Kidney epithelial cell (primary cell): ENCODE measurements around the gene ABCC8. TPM values are rescaled to one million over a fixed set of nuclear protein-coding genes. Genes with fewer than 3 reads are reported as not detected.

ENCODE experiments used
- DNase-seq: peaks from one replicate; pipeline ENCODE4 v3.0.0-alpha.2; 2010; ENCODE audit warnings: low read depth
- H3K27me3 ChIP-seq: 2 replicates; pipeline ENCODE4 v1.6.0; 2011; ENCODE audit warnings: low read length; ENCODE audit not compliant: control insufficient read depth, insufficient read depth
- H3K36me3 ChIP-seq: 2 replicates; pipeline ENCODE4 v1.5.1; 2011; ENCODE audit warnings: low read length; ENCODE audit not compliant: control insufficient read depth, insufficient read depth
- H3K4me3 ChIP-seq: 2 replicates; pipeline ENCODE4 v1.5.1; 2011; ENCODE audit warnings: low read depth, mild to moderate bottlenecking, control low read depth, low read length
- total RNA-seq: library from RNA; depleted of rRNA; stranded (reverse); fragments of >200 nt; gene quantifications from 2 replicates; pipeline ENCODE4 v1.2.3, GENCODE V29; 2015
- TF ChIP-seq, protein P1 (sequence below): IDR thresholded peaks from 2 replicates; pipeline ENCODE4 v1.5.1; 2011; ENCODE audit warnings: mild to moderate bottlenecking, moderate library complexity, low read length, control low read depth, inconsistent platforms; ENCODE audit not compliant: insufficient read depth, poor library complexity, severe bottlenecking

Gene ABCC8
- total RNA-seq, 1 donor from 2014 or later, result not detected

DNA sequence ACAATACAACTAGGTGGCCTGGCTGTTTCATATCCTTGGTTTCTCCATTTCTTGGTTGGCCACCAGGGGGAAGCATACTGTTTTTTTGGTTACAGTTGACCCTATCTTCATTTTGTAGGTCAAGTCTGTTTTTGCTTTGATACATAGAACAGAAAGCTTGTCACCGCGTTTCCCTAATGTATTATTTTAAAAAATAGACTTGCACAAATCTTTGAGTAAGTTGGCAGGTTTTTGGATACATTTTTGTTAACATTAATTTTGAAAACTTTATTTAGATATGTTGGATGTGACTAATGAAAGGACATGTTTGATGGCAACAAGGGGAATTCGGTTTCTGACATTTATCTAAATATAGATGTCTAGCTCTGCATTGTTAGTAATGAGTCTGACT lies 122.0 kb downstream of the ABCC8 start:
- Histone ChIP-seq H3K27me3 (peaks cover 3% of the 10 kb centered on the region), H3K4me3 (no peak overlapping the region), H3K36me3 (no peaks in the 10 kb centered on the region)
- no peak for DNase-seq
- TF ChIP-seq, protein P1, sequence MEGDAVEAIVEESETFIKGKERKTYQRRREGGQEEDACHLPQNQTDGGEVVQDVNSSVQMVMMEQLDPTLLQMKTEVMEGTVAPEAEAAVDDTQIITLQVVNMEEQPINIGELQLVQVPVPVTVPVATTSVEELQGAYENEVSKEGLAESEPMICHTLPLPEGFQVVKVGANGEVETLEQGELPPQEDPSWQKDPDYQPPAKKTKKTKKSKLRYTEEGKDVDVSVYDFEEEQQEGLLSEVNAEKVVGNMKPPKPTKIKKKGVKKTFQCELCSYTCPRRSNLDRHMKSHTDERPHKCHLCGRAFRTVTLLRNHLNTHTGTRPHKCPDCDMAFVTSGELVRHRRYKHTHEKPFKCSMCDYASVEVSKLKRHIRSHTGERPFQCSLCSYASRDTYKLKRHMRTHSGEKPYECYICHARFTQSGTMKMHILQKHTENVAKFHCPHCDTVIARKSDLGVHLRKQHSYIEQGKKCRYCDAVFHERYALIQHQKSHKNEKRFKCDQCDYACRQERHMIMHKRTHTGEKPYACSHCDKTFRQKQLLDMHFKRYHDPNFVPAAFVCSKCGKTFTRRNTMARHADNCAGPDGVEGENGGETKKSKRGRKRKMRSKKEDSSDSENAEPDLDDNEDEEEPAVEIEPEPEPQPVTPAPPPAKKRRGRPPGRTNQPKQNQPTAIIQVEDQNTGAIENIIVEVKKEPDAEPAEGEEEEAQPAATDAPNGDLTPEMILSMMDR, result peak; percentile 57

DNA sequence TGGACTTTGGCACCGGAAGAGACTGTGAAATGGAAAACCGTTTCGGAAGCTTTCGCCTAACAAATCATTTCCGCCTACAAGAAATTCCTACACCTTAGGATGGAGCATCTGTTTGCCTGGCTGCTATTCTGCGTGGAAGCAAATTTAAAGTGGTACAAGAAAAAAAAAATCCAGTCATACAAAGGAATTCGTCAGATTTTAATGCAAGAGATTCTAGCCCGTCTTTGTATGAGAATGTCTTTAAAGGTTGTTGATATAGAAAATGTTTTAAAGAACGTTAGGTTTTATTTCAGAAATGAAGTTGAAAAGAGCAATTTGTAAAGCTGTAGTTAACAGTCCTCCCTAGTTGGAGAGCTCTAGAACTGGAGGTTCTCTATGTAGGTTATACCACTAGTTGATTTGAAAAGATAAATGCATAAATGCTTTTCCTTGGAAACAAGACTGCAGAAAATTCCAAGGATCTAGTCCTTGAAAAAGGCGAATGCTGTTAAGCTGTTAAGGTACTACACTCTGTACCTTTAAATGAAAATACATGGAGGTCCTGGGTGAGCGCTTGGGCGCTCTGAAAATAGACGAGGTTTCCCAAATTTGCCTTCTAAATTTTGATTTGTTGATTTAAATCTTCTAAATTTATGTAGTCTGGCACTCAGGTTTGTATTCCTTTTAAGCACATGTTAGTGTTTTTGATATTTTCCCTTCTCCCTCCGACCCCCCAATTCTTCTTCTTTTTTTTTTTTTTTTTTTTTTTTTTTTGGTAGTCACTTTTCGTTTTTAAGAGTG lies 122.6 kb downstream of the ABCC8 start:
- peaks cover 3% of the 10 kb centered on the region for H3K27me3 ChIP-seq
- no peak for DNase-seq
- H3K36me3 ChIP-seq, result no peaks in the 10 kb centered on the region
- peak overlapping the region; percentile 58 for H3K4me3 ChIP-seq
- TF ChIP-seq, protein P1, result no peak

DNA sequence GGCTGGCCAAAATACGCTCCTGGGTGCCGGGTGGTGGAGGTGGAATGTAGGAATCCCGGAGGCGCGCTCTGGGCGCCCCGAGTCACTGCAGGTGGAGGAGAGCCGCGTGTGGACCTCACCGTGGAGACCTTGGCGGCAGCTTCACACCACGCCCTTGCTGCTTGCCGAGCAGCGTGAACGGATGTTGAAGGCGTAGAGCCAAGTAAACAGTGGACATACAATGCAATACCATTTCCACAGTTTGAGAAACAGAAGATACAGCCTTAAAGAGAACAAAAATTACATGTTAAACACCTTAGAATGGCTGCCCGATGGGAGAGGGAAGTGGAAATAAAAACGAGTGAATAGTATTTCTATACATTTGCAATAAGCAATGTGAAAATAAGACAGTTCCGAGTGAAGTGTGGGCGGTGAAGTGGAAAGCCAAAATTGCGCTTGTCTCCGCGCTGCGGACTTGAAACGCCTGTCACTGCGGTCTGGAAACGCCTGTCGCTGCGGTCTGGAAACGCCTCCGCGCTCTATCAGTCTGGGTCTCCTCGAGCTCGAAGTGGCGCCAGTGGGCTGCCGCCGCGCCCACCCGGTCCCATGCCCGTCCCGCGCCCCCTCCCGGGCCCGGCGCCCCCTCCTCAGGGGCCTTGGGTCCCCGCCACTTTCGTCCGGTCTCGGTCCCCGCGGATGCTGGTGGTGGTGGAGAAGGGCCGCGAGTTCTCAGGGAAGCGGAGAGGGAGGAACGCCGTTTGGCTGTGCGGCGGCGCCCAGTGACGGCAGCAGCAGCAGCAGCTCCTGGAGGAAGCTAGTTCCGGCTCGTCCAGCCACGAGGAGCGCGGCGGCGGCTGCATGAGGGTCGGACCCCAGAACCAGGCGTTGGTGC lies 123.5 kb downstream of the ABCC8 start:
- peak; percentile 12 for DNase-seq
- H3K27me3 ChIP-seq, result peaks cover 3% of the 10 kb centered on the region
- H3K36me3 ChIP-seq, result no peaks in the 10 kb centered on the region
- H3K4me3 ChIP-seq, result peak overlapping the region; percentile 58
- TF ChIP-seq, protein P1, result no peak

- H3K36me3 ChIP-seq, result no peaks in the 10 kb centered on the region
- H3K4me3 ChIP-seq, result peak within 1 kb of the TSS; percentile 58
- DNase-seq, result peak; percentile 10
- TF ChIP-seq, protein P1, result no peak
- H3K27me3 ChIP-seq, result peaks cover 3% of the 10 kb centered on the region
These were observed 125.0 kb downstream of the ABCC8 start, which contains the start of gene NCR3LG1 for GRCh38 chr11:17351510-17352176. Gene NCR3LG1, plus strand, starts transcription at chr11:17351800. Its CDS starts 170 bp downstream, at chr11:17351970.

- H3K4me3 ChIP-seq, result no peak overlapping the region
- TF ChIP-seq, protein P1, result peak; percentile 24
- H3K36me3 ChIP-seq, result no peaks in the 10 kb centered on the region
- no peak for DNase-seq
- peaks cover 3% of the 10 kb centered on the region for H3K27me3 ChIP-seq
These were observed 125.5 kb downstream of the ABCC8 start for GRCh38 chr11:17351172-17351509.
